Coronary artery (tissue), 2 donors: Measurements from ENCODE around the gene CLDN18.

ENCODE experiments used
- DNase-seq: peaks from one replicate; pipeline ENCODE4 v3.0.0-alpha.2; 2017; ENCODE audit warnings: low spot score
- H3K27ac ChIP-seq, 2 donors: fragments of 200-600 bp; sonication (generic); one replicate each; pipeline ENCODE4 v1.5.1; 2016 to 2019
- H3K4me3 ChIP-seq: fragments of 200-600 bp; sonication (generic); 2 replicates; pipeline ENCODE4 v1.5.1; 2016; ENCODE audit warnings: mild to moderate bottlenecking, moderate library complexity
- CTCF ChIP-seq: fragments of 200-600 bp; sonication (generic); IDR thresholded peaks from one replicate; pipeline ENCODE4 v1.5.1; 2019; ENCODE audit warnings: antibody characterized with exemption

The CLDN18 gene

GRCh38 chr3:137987723-137988122, 22.2 kb upstream of the CLDN18 start:
- TF ChIP-seq CTCF, result no peak
- no peak for DNase-seq
- Histone ChIP-seq H3K4me3 (no peak overlapping the region), H3K27ac (no peak overlapping the region)

DNA sequence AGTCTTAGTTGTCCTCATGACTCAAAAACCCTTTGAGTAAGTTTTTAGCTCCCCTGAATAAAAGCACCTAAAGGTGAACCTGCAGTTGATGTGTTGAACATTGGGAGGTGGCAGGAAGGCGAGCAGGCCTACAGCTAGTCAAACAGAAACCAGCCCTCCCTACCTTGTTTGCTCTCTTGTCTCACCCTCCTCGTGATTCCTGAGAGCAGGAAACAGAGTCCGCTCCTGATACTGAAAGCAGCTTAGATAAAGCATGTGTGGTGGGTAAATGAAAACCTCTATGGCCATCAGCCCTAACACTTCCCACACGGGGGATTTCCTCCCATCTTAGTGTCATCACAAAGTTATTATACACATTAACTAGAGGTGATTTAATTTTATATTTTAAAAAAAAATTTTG, 21.8 kb upstream of the CLDN18 start:
- no peak for TF ChIP-seq CTCF
- Histone ChIP-seq H3K4me3 (no peak overlapping the region), H3K27ac (no peak overlapping the region)
- DNase-seq, result no peak

DNA sequence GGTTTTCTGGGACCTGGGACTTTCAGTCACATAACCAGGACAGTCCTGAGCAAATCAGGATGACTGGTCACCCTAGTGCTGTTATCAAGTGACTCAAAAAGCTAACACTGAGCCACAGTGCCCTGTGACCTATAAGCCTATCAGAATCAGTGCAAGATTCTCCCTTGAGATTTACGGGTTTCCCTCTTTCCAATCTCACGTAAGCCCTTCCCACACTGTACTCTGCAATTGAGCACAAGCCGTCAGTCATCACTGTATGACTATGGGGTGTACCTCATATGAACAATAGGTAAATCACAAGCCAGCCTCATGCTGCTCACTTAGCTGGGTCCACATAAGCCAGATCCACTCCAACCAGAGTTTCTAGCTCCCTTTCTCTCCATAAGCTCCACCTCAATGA, 21.0 kb upstream of the CLDN18 start:
- no peak overlapping the region for H3K27ac ChIP-seq
- no peak for TF ChIP-seq CTCF
- H3K4me3 ChIP-seq, result no peak overlapping the region
- DNase-seq, result no peak

GRCh38 chr3:137990427-137990826, 19.5 kb upstream of the CLDN18 start:
- no peak for TF ChIP-seq CTCF
- H3K27ac ChIP-seq, result no peak overlapping the region
- H3K4me3 ChIP-seq, result no peak overlapping the region
- no peak for DNase-seq

GRCh38 chr3:137992592-137992991, 17.4 kb upstream of the CLDN18 start:
- no peak for TF ChIP-seq CTCF
- DNase-seq, result no peak
- no peak overlapping the region for H3K27ac ChIP-seq
- no peak overlapping the region for H3K4me3 ChIP-seq

- DNase-seq, result no peak
- no peak for TF ChIP-seq CTCF
- Histone ChIP-seq H3K27ac (no peak overlapping the region), H3K4me3 (no peak overlapping the region)
Observed at GRCh38 chr3:137998121-137999042, 11.6 kb upstream of the CLDN18 start.

DNA sequence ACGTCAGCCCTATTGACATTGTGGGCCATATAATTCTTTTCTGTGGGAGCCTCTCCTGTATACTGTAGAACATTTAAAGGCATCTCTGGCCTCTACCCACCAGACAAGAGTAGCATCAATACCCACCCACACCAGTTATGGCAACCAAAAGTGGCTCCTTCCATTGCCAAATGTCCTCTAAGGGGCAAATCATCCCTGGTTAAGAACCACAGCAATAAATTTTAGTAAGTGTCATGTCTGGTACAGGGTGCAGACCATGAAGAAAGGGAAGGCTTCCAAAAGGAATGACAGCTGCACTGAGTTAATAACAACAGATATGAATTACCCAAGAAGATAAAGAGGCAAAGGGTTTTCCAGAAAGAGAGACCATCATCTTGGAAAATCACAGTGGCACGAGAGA, 6.9 kb upstream of the CLDN18 start:
- Histone ChIP-seq H3K4me3 (no peak overlapping the region), H3K27ac (no peak overlapping the region)
- DNase-seq, result no peak
- TF ChIP-seq CTCF, result no peak
